KMS-11 (cell line): Measurements from ENCODE around the gene OLIG3.

Experiments used
- H2AFZ ChIP-seq: fragments of 200-600 bp; sonication (generic); 2 replicates; pipeline ENCODE4 v1.6.1; 2016; ENCODE audit warnings: antibody characterized with exemption, mixed run types, low read depth
- H3K27ac ChIP-seq: fragments of 200-600 bp; sonication (generic); 2 replicates; pipeline ENCODE4 v1.6.1; 2016; ENCODE audit warnings: mild to moderate bottlenecking, mixed run types
- H3K27me3 ChIP-seq: fragments of 200-600 bp; sonication (generic); 2 replicates; pipeline ENCODE4 v1.6.1; 2017; ENCODE audit warnings: mild to moderate bottlenecking, low read depth, mixed run types, moderate library complexity; ENCODE audit not compliant: insufficient read depth
- H3K36me3 ChIP-seq: fragments of 200-600 bp; sonication (generic); 2 replicates; pipeline ENCODE4 v1.6.1; 2017; ENCODE audit warnings: mild to moderate bottlenecking, mixed run types; ENCODE audit not compliant: insufficient read depth
- H3K4me1 ChIP-seq: fragments of 200-600 bp; sonication (generic); 2 replicates; pipeline ENCODE4 v1.6.1; 2016; ENCODE audit warnings: mild to moderate bottlenecking, low read depth, mixed run types; ENCODE audit not compliant: poor library complexity, severe bottlenecking
- H3K4me2 ChIP-seq: fragments of 200-600 bp; sonication (generic); 2 replicates; pipeline ENCODE4 v1.7.0; 2016; ENCODE audit warnings: mild to moderate bottlenecking, mixed run types
- H3K4me3 ChIP-seq: fragments of 200-600 bp; sonication (generic); IDR thresholded peaks from 2 replicates; pipeline ENCODE4 v1.6.1; 2017; ENCODE audit warnings: low read depth, low read length, mixed read lengths; ENCODE audit not compliant: insufficient read depth
- H3K79me2 ChIP-seq: fragments of 200-600 bp; sonication (generic); 2 replicates; pipeline ENCODE4 v1.6.1; 2016; ENCODE audit warnings: low read depth, mixed run types; ENCODE audit not compliant: insufficient read depth
- H3K9ac ChIP-seq: fragments of 200-600 bp; sonication (generic); 2 replicates; pipeline ENCODE4 v1.6.1; 2016; ENCODE audit warnings: mild to moderate bottlenecking, mixed run types
- H4K20me1 ChIP-seq: fragments of 200-600 bp; sonication (generic); 2 replicates; pipeline ENCODE4 v1.6.1; 2016; ENCODE audit warnings: mild to moderate bottlenecking, mixed run types; ENCODE audit not compliant: insufficient read depth
- TF ChIP-seq, protein P1 (sequence below): fragments of 200-600 bp; sonication (generic); conservative IDR thresholded peaks from 2 replicates; pipeline ENCODE4 v1.6.1; 2017; ENCODE audit warnings: low read depth, mild to moderate bottlenecking, antibody characterized with exemption, low read length, moderate library complexity, mixed read lengths

Gene OLIG3

DNA sequence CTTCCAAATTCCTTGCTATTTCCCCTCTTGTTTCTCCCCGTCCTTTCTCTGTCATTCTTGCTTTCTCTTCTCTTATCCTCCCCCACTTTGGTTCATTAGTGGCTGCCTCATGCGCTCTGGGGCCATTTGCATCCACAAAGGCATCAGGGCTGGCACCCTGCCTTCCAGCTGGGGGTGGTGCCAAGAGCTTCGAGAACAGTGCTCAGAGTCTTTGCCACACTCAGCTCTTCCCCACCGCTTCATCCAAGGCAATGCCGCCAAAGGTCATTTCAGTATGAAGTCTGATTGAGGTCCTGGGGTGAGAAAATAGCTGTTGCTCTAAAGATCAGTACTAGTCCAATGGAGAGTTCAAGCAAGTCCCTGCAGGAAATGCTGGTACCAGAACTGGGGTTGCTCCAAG is 22.7 kb downstream of the OLIG3 start:
- no peak overlapping the region for H3K4me3 ChIP-seq
- H3K9ac ChIP-seq: no peak overlapping the region
- no peaks in the 10 kb centered on the region for H3K36me3 ChIP-seq
- TF ChIP-seq, protein P1, sequence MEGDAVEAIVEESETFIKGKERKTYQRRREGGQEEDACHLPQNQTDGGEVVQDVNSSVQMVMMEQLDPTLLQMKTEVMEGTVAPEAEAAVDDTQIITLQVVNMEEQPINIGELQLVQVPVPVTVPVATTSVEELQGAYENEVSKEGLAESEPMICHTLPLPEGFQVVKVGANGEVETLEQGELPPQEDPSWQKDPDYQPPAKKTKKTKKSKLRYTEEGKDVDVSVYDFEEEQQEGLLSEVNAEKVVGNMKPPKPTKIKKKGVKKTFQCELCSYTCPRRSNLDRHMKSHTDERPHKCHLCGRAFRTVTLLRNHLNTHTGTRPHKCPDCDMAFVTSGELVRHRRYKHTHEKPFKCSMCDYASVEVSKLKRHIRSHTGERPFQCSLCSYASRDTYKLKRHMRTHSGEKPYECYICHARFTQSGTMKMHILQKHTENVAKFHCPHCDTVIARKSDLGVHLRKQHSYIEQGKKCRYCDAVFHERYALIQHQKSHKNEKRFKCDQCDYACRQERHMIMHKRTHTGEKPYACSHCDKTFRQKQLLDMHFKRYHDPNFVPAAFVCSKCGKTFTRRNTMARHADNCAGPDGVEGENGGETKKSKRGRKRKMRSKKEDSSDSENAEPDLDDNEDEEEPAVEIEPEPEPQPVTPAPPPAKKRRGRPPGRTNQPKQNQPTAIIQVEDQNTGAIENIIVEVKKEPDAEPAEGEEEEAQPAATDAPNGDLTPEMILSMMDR: no peak
- no peaks in the 10 kb centered on the region for H3K27me3 ChIP-seq
- peak overlapping the region; percentile 27; the same call in 1 of the 2 replicates for H2AFZ ChIP-seq
- peaks cover 36% of the 10 kb centered on the region for H3K4me1 ChIP-seq
- peak overlapping the region; percentile 27; the same call in 1 of the 2 replicates for H3K27ac ChIP-seq
- H3K4me2 ChIP-seq: peak overlapping the region; percentile 42
- no peaks in the 10 kb centered on the region for H3K79me2 ChIP-seq
- no peaks in the 10 kb centered on the region for H4K20me1 ChIP-seq

DNA sequence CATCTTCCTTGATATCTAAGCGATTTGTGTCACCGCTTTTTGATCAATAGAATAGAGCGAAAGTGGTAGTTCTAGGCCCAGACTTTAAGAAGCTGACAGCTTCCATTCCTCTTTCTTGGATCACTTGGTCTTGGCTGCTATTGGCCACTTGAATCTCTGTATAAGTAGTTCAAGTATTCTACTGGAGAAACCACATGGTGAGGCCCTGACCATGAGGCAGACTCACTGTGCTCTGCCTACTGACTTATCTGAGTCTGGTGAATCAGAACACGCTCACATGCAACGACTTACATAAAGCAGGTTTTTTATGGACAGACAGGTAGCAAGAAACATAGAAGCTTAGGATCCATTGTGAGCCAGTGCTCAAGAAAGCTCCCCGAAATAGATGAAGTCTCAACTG is 27.0 kb downstream of the OLIG3 start:
- TF ChIP-seq, protein P1: no peak
- no peak overlapping the region for H3K9ac ChIP-seq
- no peaks in the 10 kb centered on the region for H3K36me3 ChIP-seq
- H3K4me1 ChIP-seq: peaks cover 16% of the 10 kb centered on the region
- H4K20me1 ChIP-seq: no peaks in the 10 kb centered on the region
- H3K79me2 ChIP-seq: no peaks in the 10 kb centered on the region
- H3K4me2 ChIP-seq: no peak overlapping the region
- no peak overlapping the region for H2AFZ ChIP-seq
- H3K27ac ChIP-seq: no peak overlapping the region
- no peaks in the 10 kb centered on the region for H3K27me3 ChIP-seq
- H3K4me3 ChIP-seq: no peak overlapping the region

DNA sequence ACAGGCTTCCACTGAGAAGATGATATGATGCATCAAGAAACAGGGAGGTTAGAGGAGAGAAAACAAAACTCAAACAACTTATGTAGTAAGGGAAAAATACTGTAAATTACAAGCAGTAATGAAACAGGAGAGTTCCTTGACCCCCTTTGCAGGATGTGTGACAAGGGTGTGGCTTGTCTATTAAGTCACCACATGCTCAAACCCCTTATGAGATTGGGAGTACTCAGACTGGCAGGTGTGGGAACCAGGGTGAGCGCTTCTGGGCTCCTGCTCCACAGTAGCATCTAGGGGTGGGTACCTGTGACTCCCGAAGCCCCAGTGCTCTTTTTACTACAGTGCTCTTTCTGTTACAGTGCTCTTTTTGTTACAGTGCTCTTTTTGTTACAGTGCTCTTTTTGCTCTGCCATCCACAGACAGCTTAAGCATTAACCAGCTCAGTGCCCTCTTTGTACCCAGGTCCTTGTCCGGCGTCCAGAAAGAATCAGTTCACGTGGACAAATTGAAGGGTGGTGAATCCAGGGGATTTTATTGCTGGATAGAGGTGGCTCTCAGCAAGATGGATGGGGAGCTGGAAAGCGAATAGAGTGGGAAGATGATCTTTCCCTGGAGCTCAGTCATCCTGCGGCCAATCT is 28.7 kb downstream of the OLIG3 start:
- no peaks in the 10 kb centered on the region for H3K79me2 ChIP-seq
- H2AFZ ChIP-seq: no peak overlapping the region
- H3K36me3 ChIP-seq: no peaks in the 10 kb centered on the region
- no peak overlapping the region for H3K4me2 ChIP-seq
- no peaks in the 10 kb centered on the region for H3K27me3 ChIP-seq
- no peak overlapping the region for H3K9ac ChIP-seq
- H3K4me3 ChIP-seq: no peak overlapping the region
- TF ChIP-seq, protein P1: no peak
- no peaks in the 10 kb centered on the region for H4K20me1 ChIP-seq
- H3K4me1 ChIP-seq: no peaks in the 10 kb centered on the region
- H3K27ac ChIP-seq: no peak overlapping the region

DNA sequence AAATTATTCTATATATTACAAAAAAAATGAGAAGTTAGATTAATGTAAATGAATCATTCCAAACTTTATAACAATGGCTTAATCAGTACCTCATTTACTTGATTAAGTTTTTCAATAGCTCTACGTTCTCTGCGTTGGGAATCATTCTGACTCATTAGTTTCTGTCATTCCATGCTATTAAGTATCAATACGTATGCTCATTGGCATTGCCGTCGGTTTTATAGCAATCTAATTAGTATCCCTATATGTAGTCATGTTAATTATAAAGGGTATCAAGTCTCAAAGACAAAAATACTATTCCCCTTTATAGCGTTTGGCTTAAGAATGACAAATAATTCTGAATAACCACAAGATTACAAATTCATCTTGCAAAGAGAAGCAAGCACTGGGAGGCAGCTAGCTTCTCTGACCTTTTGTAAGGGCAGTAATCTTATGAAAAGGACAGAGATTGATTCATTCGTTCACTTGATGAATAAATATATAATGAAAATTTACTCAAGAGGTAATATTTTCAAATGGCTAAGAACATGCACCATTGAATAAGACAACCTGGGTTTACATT is 41.8 kb downstream of the OLIG3 start:
- Histone ChIP-seq H4K20me1 (no peaks in the 10 kb centered on the region), H3K27ac (no peak overlapping the region), H3K36me3 (no peaks in the 10 kb centered on the region), H3K4me3 (no peak overlapping the region), H3K4me2 (no peak overlapping the region), H2AFZ (no peak overlapping the region), H3K9ac (no peak overlapping the region), H3K4me1 (no peaks in the 10 kb centered on the region), H3K27me3 (no peaks in the 10 kb centered on the region), H3K79me2 (no peaks in the 10 kb centered on the region)
- TF ChIP-seq, protein P1: no peak
